ENCODE data around the gene KPNB1. TPM values are rescaled to one million over a fixed set of nuclear protein-coding genes. Genes with fewer than 3 reads are reported as not detected.
A peak's percentile ranks its signal among the peaks of the same experiment; 100 is the strongest.

KPNB1 gene
- total and polyA plus RNA-seq, 10 of the 15 experiments (the other 5 are each of a cell fraction or from before 2014, with no cell fraction given) = 67.8 to 525 (median 246) TPM

GRCh38 chr17:47649153-47649971, at the start of gene KPNB1 (continued):
- no peak for TF ChIP-seq FOXM1 (IDR thresholded peaks at IDR 0.05; ENCODE audit: low read depth, low read length)
- 0 out of 2 replicates have a peak, but pooled peaks have one; percentile 26 for TF ChIP-seq ZNF24 (IDR thresholded peaks at IDR 0.05)
- TF ChIP-seq SPI1 (IDR thresholded peaks at IDR 0.05; ENCODE audit: borderline replicate concordance, insufficient read depth, low read depth, low read length) = no peak
- TF ChIP-seq ATF7 (IDR thresholded peaks at IDR 0.05; ENCODE audit: low read depth) = no peak
- TF ChIP-seq MLLT1 (IDR thresholded peaks at IDR 0.05) = peak; percentile 9; the same call in 1 of the 2 replicates
- TF ChIP-seq ZNF687 (IDR thresholded peaks at IDR 0.05) = peak; percentile 70
- no peak for TF ChIP-seq SKIL (IDR thresholded peaks at IDR 0.05; ENCODE audit: low read depth, poor library complexity, severe bottlenecking)
- no peak for TF ChIP-seq ZBTB11 (CRISPR knock-in tag; IDR thresholded peaks at IDR 0.05)
- peak; percentile 60 for TF ChIP-seq TCF12 (IDR thresholded peaks at IDR 0.05; ENCODE audit: low read depth, low read length)
- peak; percentile 64; the same call in 1 of the 2 replicates for TF ChIP-seq ZBTB40 (IDR thresholded peaks at IDR 0.05; ENCODE audit: borderline replicate concordance)

All from GM12878 (cell line).